ENCODE data around the gene CASK.
A peak's percentile ranks its signal among the peaks of the same experiment; 100 is the strongest.

Gene CASK

GRCh38 chrX:41846714-41847113, 76.6 kb downstream of the CASK start:
- no peak for DNase-seq
- TF ChIP-seq GATA1 (IDR thresholded peaks at IDR 0.05; ENCODE audit: low read depth, low read length) (no peak), POLR2A (IDR thresholded peaks at IDR 0.05; ENCODE audit: low read length) (no peak)

- TF ChIP-seq POLR2A (IDR thresholded peaks at IDR 0.05; ENCODE audit: low read length) (no peak), GATA1 (IDR thresholded peaks at IDR 0.05; ENCODE audit: low read depth, low read length) (no peak)
- no peak for DNase-seq
Measured at GRCh38 chrX:41837270-41837944, 85.9 kb downstream of the CASK start.

- TF ChIP-seq GATA1 (IDR thresholded peaks at IDR 0.05; ENCODE audit: low read depth, low read length) (no peak), POLR2A (IDR thresholded peaks at IDR 0.05; ENCODE audit: low read length) (no peak)
- no peak for DNase-seq
Measured at GRCh38 chrX:41828826-41829225, 94.5 kb downstream of the CASK start.

- no peak for DNase-seq
- no peak for TF ChIP-seq GATA1 (IDR thresholded peaks at IDR 0.05; ENCODE audit: low read depth, low read length)
- TF ChIP-seq POLR2A (IDR thresholded peaks at IDR 0.05; ENCODE audit: low read length): no peak
Measured at GRCh38 chrX:41827886-41828285, 95.5 kb downstream of the CASK start.

- TF ChIP-seq POLR2A (IDR thresholded peaks at IDR 0.05; ENCODE audit: low read length) (no peak), GATA1 (IDR thresholded peaks at IDR 0.05; ENCODE audit: low read depth, low read length) (no peak)
- DNase-seq: no peak
Measured at GRCh38 chrX:41825796-41826195, 97.6 kb downstream of the CASK start.

GRCh38 chrX:41824551-41824950, 98.8 kb downstream of the CASK start:
- DNase-seq: no peak
- TF ChIP-seq POLR2A (IDR thresholded peaks at IDR 0.05; ENCODE audit: low read length) (no peak), GATA1 (IDR thresholded peaks at IDR 0.05; ENCODE audit: low read depth, low read length) (no peak)

- TF ChIP-seq POLR2A (IDR thresholded peaks at IDR 0.05; ENCODE audit: low read length): no peak
- no peak for TF ChIP-seq GATA1 (IDR thresholded peaks at IDR 0.05; ENCODE audit: low read depth, low read length)
- DNase-seq: no peak
Measured at GRCh38 chrX:41823402-41823801, 100.0 kb downstream of the CASK start.

- TF ChIP-seq POLR2A (IDR thresholded peaks at IDR 0.05; ENCODE audit: low read length) (no peak), GATA1 (IDR thresholded peaks at IDR 0.05; ENCODE audit: low read depth, low read length) (no peak)
Measured at GRCh38 chrX:41822892-41823291, 100.5 kb downstream of the CASK start.

GRCh38 chrX:41808047-41808446, 115.3 kb downstream of the CASK start:
- TF ChIP-seq POLR2A (IDR thresholded peaks at IDR 0.05; ENCODE audit: low read length): no peak
- no peak for TF ChIP-seq GATA1 (IDR thresholded peaks at IDR 0.05; ENCODE audit: low read depth, low read length)
- DNase-seq: peak; percentile 50 to 68

More at GRCh38 chrX:41822892-41823291, 100.5 kb downstream of the CASK start:
- peak in 1 of 2 experiments; percentile 22 for DNase-seq

- TF ChIP-seq GATA1 (IDR thresholded peaks at IDR 0.05; ENCODE audit: low read depth, low read length) (no peak), POLR2A (IDR thresholded peaks at IDR 0.05; ENCODE audit: low read length) (no peak)
- no peak for DNase-seq
Measured at GRCh38 chrX:41802958-41803357, 120.4 kb downstream of the CASK start.

GRCh38 chrX:41799661-41800060, 123.7 kb downstream of the CASK start:
- DNase-seq: no peak
- TF ChIP-seq GATA1 (IDR thresholded peaks at IDR 0.05; ENCODE audit: low read depth, low read length) (no peak), POLR2A (IDR thresholded peaks at IDR 0.05; ENCODE audit: low read length) (no peak)

- TF ChIP-seq POLR2A (IDR thresholded peaks at IDR 0.05; ENCODE audit: low read length) (no peak), GATA1 (IDR thresholded peaks at IDR 0.05; ENCODE audit: low read depth, low read length) (no peak)
- no peak for DNase-seq
Measured at GRCh38 chrX:41796577-41796976, 126.8 kb downstream of the CASK start.

- TF ChIP-seq POLR2A (IDR thresholded peaks at IDR 0.05; ENCODE audit: low read length) (no peak), GATA1 (IDR thresholded peaks at IDR 0.05; ENCODE audit: low read depth, low read length) (no peak)
- DNase-seq: no peak
Measured at GRCh38 chrX:41796046-41796445, 127.3 kb downstream of the CASK start.

- no peak for DNase-seq
Measured at GRCh38 chrX:41789374-41789773, 134.0 kb downstream of the CASK start.

GRCh38 chrX:41785685-41786084, 137.7 kb downstream of the CASK start:
- DNase-seq: no peak
- TF ChIP-seq POLR2A (IDR thresholded peaks at IDR 0.05; ENCODE audit: low read length): no peak
- TF ChIP-seq GATA1 (IDR thresholded peaks at IDR 0.05; ENCODE audit: low read depth, low read length): no peak

More at GRCh38 chrX:41789374-41789773, 134.0 kb downstream of the CASK start:
- no peak for TF ChIP-seq POLR2A (IDR thresholded peaks at IDR 0.05; ENCODE audit: low read length)
- no peak for TF ChIP-seq GATA1 (IDR thresholded peaks at IDR 0.05; ENCODE audit: low read depth, low read length)

All from erythroblast (primary cell).